SIG-M5 treated with dmso at 0.1 percent for 504 hours (cell line): ENCODE measurements around the gene HBQ1.
"Not testable (repeated sequence)": the region's sequence is repeated elsewhere in the genome, so short reads cannot be mapped to it uniquely, and the experiment has no call there.

Source experiments
- DNase-seq: peaks from one replicate; lab custom pipeline; 2025; ENCODE audit not compliant: unreplicated experiment; lab: John Stamatoyannopoulos, UW

HBQ1 gene

DNA sequence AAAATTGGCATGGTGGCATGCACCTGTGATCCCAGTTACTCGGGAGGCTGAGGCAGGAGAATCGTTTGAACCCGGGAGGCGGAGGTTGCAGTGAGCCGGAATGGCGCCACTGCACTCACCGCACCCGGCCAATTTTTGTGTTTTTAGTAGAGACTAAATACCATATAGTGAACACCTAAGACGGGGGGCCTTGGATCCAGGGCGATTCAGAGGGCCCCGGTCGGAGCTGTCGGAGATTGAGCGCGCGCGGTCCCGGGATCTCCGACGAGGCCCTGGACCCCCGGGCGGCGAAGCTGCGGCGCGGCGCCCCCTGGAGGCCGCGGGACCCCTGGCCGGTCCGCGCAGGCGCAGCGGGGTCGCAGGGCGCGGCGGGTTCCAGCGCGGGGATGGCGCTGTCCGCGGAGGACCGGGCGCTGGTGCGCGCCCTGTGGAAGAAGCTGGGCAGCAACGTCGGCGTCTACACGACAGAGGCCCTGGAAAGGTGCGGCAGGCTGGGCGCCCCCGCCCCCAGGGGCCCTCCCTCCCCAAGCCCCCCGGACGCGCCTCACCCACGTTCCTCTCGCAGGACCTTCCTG is at the start of gene HBQ1:
Gene HBQ1, plus strand, starts transcription at position 359 of the 575 bp plus-strand sequence. Its CDS starts 28 bp downstream, at position 387.
- DNase-seq: peak; percentile 9

GRCh38 chr16:130533-131173 is 49.6 kb upstream of the HBQ1 start:
- no peak for DNase-seq

DNA sequence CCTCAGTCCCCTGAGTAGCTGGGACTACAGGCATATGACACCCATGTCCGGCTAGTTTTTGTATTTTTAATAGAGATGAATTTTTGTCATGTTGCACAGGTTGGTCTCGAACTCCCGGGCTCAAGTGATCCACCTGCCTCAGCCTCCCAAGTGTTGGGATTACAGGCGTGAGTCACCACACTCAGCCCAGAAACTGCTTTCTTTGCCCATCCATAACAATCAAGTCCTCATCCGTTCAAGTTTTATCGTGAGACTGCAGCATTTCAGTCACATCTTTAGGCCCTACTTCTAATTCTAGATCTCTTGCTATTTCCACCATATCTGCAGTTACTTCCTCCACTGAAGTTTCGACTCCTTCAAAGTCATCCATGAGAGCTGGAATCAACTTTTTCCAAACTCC is 48.1 kb upstream of the HBQ1 start:
- DNase-seq: no peak

DNA sequence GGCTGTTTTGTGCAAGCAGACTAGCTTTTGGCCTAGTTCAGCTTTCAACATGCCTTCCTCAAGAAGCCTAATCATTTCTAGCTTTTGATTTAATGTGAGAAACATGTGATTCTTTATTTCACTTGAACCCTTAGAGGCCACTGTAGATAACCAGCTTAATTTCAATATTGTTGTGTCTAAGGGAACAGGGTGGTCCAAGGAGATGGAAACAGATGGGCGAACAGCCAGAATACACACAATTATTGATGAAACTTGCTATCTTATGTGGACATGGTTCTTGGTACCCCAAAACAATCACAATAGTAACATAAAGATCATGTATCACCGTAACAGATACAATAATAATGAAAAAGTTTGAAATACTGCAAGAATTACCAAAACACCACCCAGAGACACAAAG is 46.5 kb upstream of the HBQ1 start:
- DNase-seq: no peak

GRCh38 chr16:138049-138417 is 42.2 kb upstream of the HBQ1 start:
- no peak for DNase-seq

DNA sequence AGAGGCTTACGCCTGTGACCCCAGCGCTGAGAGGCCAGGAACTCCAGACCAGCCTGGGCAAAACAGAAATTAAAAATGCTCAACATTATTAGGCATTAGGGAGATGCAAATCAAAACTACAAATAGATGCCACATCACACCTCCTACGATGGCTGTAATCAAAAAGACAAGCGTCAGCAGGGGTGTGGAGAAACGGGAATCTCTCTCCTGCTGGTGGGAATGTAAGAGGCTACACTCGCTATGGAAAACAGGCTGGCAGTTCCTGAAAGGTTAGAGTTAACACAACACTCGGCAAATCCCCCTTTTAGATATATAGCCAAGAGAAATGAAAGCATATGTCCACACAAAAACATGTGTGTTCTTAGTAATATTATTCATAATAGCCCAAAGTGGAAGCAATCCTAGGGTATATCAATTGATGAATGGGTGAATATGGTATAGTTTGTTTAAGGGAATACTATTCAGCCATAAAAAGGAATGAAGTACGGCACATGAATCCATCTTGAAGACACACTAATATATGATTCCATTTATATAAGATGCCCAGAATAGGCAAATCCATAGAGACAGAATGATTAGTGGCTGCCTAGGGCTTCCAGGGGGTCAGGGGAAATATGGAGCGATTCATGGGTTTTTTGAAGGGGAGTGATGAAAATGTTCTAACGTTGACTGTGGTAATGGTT is 39.9 kb upstream of the HBQ1 start:
- no peak for DNase-seq

DNA sequence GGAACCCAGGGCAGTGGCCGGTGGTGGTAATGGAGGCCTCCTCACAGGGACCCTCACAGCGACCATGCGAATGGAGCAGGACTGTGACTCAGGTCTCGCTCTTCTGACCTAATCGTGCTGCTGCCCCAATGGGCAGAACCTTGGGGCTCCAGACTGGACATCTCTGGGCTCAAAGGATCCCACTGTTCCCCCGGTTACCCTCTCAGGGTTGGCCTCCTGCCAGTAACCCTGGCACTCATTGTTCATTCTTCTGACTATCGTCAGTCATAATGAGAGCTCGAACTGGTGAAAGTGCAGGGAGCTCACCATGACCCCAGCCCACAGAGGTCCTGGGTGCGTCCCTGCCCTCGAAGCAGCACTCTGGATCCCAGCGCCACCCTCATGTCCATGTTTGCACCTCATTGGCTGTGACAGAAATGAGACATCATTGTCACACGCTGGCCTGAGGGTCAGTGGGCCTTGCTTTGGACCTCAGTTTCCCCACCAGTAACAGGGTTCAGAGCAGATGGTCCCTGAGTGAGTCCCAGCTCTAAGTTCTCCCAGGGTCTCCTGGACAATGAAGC is 37.8 kb upstream of the HBQ1 start:
- no peak for DNase-seq

DNA sequence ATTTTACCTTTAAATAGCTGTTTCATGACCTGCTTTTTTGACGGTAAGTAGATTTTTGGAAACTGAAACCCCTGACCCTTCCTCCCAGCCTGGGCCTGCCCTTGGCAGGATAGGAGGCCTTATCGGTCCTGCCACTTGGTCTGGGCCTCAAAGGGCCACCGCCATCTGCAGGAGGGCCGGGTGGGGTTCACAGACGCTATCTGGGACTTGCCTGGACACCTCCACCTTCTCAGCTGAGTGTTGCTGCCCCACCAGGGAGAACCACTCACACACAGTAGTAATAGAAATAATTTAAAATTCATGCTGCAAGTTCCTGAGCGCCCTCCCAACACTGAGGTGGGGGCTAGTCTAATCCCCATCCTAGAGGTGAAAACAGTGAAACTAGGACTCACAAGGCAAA is 37.2 kb upstream of the HBQ1 start:
- no peak for DNase-seq

- no peak for DNase-seq
These were observed 36.8 kb upstream of the HBQ1 start for GRCh38 chr16:143456-143855.

- DNase-seq: no peak
These were observed 35.4 kb upstream of the HBQ1 start for GRCh38 chr16:144797-145252.

- no peak for DNase-seq
These were observed 33.6 kb upstream of the HBQ1 start for GRCh38 chr16:146646-147045.

DNA sequence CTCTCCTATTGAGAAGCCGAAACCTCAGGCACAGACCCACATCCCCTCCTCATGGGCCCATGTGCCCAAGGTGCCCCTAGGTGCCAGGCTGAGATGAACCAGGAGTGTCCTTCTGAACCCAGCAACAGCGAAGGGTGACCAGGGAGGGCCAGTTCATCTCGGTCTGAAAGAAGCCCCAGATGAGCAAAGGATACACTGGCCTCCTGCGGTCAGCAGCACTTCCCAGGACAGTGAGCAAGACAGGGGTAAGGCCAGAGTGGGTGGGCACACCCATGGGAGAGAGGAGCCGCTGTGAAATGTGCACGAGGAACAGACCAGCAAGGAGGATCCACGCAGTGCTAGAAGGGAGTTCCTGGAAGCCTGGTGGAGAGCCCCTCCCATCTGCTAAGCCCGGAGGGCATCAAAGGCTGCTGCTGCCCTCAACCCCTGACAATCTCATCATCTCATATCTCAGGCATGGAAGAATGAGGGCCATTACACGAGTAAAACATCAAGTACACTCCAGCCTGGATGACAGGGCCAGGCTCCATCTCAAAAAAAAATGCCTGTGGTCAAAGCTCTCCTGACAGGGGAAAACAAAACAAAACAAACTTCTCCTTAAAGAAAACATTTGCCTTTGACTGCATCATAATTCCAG is 31.1 kb upstream of the HBQ1 start:
- no peak for DNase-seq

DNA sequence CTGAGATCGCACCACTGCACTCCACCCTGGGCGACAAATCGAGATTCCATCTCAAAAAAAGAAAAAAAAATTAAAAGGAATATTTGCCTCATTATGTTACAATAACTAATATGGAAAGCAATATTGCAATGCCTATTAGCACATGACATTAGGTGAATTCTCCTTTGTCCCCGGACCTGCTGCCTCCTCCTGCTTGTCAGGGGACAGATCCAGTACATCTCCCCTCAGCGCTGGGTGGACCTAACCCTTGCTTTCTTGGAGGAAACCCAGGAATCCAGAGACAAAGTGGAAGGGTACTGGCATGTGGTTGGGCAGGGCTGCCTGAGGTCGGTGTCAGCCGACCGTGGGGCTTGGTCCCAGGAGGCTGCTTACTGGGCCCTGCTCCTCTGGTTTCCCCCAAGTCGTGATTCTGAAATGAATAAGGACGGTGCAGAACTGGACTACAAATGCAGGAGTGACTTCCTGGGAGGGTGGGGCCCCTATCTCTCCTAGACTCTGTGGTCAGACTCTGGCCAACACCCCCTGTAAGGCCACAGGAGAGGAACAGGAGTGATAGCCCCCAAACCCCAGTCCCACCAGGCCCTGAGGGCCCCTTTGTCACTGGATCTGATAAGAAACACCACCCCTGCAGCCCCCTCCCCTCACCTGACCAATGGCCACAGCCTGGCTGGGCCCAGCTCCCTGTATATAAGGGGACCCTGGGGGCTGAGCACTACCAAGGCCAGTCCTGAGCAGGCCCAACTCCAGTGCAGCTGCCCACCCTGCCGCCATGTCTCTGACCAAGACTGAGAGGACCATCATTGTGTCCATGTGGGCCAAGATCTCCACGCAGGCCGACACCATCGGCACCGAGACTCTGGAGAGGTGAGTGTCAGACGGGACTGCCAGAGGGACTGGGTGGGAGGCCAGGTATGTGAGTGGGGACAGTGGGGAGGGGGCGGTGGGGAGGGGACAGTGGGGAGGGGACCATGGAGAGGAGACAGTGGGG is 27.8 kb upstream of the HBQ1 start, which contains the start of gene HBZ:
Gene HBZ, plus strand, starts transcription at position 504 of the 988 bp plus-strand sequence. Its CDS starts 266 bp downstream, at position 770.
- no peak for DNase-seq

DNA sequence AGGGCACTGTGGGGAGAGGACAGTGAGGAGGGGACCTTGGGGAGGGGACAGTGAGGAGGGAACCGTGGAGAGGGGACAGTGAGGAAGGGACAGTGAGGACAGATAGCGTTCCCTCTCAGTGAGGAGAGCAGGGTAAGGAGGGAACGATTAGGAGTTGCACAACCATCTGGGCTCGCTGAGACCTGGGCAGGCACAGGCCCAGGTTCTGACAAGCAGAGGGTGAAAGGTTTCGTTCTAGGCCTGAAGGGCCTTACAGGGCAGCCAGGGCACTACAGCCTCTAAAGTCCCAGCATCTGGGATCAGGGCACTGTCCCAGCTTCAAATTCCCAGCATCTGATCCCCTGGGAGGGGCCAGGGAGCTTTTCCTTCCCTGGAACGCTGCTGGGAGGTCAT is 27.1 kb upstream of the HBQ1 start:
- not testable (repeated sequence) for DNase-seq

DNA sequence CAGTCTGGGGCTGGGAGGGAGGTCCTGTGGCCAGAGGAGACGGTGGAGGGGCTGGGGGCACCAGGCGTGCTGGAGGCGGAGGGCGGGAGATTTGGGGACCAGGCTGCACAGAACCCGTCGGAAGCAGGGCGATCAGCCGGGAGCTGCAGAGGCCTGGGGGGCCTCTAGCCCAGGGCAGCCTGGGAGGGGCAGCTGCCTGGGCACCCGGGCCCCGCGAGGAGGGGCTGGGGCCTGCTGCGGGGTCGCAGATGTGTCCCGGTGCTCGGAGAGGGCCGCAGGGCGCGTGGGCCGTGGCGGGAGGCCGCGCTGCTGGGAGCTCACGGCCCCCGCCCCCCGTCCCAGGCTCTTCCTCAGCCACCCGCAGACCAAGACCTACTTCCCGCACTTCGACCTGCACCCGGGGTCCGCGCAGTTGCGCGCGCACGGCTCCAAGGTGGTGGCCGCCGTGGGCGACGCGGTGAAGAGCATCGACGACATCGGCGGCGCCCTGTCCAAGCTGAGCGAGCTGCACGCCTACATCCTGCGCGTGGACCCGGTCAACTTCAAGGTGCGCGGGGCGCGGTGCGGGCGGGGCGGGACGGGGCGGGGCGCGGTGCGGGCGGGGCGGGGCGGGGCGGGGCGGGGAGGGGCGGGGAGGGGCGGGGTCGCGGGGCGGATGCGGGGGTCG is 26.6 kb upstream of the HBQ1 start:
- not testable (repeated sequence) for DNase-seq

DNA sequence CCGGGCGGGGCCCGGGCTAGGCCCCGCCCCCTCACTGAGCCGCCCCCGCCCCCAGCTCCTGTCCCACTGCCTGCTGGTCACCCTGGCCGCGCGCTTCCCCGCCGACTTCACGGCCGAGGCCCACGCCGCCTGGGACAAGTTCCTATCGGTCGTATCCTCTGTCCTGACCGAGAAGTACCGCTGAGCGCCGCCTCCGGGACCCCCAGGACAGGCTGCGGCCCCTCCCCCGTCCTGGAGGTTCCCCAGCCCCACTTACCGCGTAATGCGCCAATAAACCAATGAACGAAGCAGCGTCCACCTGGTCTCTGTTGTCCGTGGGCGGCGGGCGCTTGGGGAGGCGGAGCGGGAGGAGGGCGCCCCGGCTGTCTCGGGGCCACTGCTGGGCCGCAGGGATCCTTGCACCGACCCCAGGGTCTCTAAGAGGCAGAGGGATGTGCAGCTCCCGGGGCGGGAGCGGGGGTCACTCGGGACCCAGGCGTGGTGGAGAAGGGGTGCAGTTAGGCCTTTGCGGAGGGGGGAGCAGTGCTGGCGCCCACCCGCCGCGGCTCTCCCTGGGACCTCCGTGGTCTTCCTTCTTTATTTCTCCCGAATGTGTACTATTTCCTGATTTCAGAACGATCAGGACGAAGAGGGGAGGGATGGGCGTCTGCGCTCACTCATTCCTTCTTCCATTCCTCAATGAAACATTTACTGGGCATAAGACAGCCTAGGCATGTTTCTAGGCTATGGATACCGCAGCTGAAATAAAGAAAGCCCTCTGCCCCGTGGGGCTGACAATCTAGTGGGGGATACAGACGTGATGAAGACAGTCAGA is 25.8 kb upstream of the HBQ1 start:
- DNase-seq: no peak

DNA sequence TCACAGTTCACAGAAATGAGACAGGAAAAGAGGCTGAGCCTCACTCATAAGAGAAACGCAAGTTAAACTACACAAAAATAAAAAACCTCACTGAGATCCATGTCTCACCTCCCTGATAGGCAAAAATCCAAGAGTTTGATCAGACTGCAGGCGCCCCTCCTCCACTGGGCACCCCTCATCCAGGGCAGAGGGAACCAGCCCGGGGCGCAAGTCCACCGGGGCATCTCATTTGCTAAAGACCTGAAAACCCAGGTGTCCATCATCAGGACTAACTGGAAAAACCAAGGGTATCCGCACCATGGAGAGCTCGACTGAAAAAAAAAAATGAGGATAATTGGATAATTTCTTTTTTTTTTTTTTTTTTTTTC is 25.2 kb upstream of the HBQ1 start:
- no peak for DNase-seq

DNA sequence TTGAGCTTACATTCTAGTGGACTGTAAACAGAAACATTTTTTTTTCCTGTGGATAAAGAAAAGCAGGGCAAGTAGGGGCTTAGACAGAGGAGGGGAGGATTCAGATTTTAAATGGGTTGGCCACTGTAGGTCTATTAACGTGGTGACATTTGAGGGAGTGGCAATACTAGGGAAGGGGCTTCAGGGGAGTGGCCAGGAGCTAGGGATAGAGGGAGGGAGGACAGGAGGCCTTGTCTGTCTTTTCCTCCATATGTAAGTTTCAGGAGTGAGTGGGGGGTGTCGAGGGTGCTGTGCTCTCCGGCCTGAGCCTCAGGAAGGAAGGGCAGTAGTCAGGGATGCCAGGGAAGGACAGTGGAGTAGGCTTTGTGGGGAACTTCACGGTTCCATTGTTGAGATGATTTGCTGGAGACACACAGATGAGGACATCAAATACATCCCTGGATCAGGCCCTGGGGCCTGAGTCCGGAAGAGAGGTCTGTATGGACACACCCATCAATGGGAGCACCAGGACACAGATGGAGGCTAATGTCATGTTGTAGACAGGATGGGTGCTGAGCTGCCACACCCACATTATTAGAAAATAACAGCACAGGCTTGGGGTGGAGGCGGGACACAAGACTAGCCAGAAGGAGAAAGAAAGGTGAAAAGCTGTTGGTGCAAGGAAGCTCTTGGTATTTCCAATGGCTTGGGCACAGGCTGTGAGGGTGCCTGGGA is 21.0 kb upstream of the HBQ1 start:
- DNase-seq: no peak
